A673 (cell line): ENCODE measurements around the gene SUPT5H.

Experiments used
- EZH2 ChIP-seq: fragments of 200-600 bp; sonication (generic); IDR thresholded peaks from 2 replicates; pipeline ENCODE4 v1.6.1; 2017; ENCODE audit warnings: borderline replicate concordance, low read depth, mild to moderate bottlenecking, mixed read lengths, antibody characterized with exemption, low read length; ENCODE audit not compliant: poor library complexity, severe bottlenecking
- TF ChIP-seq, protein P1 (sequence below): fragments of 300-800, 200-600 bp; sonication (generic); conservative IDR thresholded peaks from 2 replicates; pipeline ENCODE4 v1.5.1; 2017; ENCODE audit warnings: low read depth, mild to moderate bottlenecking, antibody characterized with exemption, low read length, moderate library complexity, mixed read lengths

DNA sequence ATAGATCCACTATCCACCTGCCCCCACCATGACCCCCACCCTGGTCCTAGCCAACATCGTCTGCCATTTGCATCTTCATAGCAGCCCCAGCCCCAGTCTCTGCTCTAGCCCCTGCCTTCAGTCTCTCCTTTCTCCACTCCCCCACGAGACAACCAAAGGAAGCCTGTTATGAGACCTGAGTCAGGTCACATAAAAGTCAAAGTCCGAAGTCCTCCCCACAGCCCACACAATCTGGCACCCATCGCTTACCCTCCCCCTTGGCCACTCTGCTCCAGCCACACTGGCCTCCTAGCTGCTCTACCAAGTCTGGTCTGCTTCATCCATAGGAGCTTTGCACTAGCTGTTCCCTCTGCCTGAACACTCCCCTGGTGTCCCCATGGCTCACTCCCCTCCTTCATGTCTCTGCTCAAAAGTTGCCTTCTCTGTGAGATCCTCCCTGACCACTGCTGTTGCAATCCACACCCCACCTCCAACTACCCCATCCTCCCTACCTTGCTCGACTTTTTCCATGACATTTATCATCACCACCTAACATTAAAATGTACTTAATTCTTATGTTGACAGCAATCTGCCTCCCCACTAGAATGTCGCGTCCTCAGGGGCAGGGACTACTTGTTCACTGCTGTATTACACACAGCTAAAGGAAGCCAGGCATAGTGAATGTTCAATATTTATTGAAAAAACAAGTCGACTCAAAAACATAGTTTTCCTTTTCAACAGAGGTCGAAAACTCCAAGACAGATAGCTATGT lies 34.1 kb upstream of the SUPT5H start:
- TF ChIP-seq, protein P1, sequence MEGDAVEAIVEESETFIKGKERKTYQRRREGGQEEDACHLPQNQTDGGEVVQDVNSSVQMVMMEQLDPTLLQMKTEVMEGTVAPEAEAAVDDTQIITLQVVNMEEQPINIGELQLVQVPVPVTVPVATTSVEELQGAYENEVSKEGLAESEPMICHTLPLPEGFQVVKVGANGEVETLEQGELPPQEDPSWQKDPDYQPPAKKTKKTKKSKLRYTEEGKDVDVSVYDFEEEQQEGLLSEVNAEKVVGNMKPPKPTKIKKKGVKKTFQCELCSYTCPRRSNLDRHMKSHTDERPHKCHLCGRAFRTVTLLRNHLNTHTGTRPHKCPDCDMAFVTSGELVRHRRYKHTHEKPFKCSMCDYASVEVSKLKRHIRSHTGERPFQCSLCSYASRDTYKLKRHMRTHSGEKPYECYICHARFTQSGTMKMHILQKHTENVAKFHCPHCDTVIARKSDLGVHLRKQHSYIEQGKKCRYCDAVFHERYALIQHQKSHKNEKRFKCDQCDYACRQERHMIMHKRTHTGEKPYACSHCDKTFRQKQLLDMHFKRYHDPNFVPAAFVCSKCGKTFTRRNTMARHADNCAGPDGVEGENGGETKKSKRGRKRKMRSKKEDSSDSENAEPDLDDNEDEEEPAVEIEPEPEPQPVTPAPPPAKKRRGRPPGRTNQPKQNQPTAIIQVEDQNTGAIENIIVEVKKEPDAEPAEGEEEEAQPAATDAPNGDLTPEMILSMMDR: no peak
- no peak for TF ChIP-seq EZH2
